Fibroblast of skin of scalp (primary cell): ENCODE measurements around the gene ZBTB8B. TPM values are rescaled to one million over a fixed set of nuclear protein-coding genes. Genes with fewer than 3 reads are reported as not detected.
"Not testable (repeated sequence)": the region's sequence is repeated elsewhere in the genome, so short reads cannot be mapped to it uniquely, and the experiment has no call there.

Experiments used
- DNase-seq: peaks from one replicate; pipeline ENCODE4 v3.0.0-alpha.2; 2013
- polyA plus RNA-seq, 2 experiments: library from polyadenylated mRNA; unstranded; fragments of 120-200 nt; gene quantifications; one replicate each; pipeline ENCODE4 v1.2.1, GENCODE V29; 2013; ENCODE audit not compliant: insufficient read length in 2 of 2

ZBTB8B gene
- polyA plus RNA-seq (2013, experiment 1 of 2; ENCODE audit: insufficient read length): 0.01 TPM
- not detected for polyA plus RNA-seq (2013, experiment 2 of 2; ENCODE audit: insufficient read length)

GRCh38 chr1:32464716-32465577 is at the start of gene ZBTB8B:
ZBTB8B (plus strand) TSS chr1:32465072; CDS start chr1:32470625, 5,553 bp downstream.
- peak; percentile 64 for DNase-seq

- no peak for DNase-seq
Measured at GRCh38 chr1:32421775-32422174, 43.1 kb upstream of the ZBTB8B start.

- DNase-seq: no peak
Measured at GRCh38 chr1:32426489-32427255, 38.2 kb upstream of the ZBTB8B start.

DNA sequence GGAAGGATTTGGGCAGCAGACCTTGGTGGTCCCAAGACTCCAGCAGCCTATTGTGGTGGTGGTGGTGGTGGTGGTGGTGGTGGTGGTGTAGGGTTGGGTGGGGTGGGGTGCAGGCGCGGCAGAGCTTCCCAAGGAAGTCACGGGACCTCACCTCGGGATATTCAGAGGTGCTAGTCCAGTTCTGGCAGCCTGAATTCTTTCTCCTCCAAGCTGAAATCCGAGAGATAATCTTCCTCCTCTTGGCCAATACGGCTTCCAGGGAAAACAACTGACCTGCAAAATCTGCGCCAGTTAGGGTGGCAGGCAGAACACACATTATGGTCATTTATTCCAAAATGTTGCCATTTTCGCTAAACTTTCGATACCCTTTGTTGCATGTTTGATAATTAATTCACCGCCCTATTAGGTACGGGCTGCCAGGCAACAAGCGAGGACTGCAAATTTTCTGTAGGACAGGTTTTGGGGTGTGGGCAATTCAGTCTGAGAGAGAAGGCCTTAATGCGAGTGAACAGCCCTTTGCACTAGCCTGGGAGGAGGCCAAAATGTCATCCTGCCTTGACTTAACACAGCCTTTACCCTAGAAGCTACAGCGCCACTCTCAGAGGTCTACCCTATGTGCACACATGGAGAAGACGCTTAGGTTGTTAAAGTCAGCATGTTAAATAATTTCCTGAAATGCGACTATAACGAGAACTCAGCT is 37.5 kb upstream of the ZBTB8B start:
- no peak for DNase-seq

DNA sequence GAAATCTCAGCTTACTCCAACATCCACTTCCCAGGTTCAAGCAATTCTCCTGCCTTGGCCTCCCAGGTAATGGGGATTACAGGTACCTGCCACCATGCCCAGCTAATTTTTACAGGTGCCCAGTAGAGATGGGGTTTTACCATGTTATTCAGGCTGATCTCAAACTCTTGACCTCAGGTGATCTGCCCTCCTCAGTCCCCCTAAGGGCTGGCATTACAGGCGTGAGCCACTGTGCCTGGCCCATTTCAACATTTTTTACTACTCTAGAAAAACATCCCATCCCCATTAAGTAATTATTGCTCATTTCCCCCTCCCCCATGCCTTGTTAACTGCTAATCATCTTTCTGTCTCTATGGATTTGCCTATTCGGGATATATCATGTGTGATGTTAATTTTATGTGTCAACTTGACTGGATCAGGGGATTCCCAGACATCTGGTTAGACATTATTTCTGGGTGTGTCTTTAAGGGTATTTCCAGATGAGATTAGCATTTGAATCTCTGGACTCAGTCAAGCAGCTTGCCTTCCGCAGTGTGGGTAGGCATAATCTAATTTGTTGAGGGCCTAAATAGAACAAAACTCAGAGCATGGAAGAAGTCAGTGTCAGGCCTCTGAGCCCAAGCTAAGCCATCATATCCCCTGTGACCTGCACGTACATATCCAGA is 33.0 kb upstream of the ZBTB8B start:
- no peak for DNase-seq

DNA sequence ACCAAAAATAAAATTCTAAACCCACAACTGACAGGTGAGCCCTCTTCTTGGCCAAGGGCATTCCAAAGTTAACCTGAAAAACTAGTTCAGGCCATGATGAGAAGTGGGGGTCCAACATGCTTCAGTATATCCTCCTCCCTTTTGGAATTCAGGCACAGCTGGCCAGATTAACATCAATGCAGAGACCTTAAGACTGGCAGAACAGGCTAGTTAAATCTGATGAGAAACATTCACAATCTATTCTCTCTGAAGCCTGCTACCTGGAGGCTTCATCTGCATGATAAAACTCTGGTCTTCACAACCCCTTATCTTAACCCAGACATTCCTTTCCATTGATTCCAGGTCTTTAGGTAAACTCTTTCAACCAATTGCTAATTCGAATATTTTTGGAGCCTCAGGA is 26.7 kb upstream of the ZBTB8B start:
- DNase-seq: no peak

DNA sequence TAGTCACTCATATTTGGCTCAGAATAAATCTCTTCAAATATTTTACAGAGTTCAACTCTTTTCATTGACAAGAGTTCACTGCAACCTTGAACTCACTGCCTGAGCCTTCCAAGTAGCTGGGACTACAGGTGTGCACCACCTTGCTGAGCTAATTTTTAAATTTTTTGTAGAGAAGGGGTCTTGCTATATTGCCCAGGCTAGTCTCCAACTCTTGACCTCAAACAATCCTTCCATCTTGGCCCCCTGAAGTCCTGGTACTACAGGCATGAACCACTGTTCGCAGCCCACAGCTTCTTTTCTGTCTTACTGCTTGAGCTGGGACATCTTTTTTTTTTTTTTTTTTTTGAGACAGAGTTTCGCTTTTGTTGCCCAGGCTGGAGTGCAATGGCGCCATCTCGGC is 26.1 kb upstream of the ZBTB8B start:
- not testable (repeated sequence) for DNase-seq

GRCh38 chr1:32441467-32441866 is 23.4 kb upstream of the ZBTB8B start:
- DNase-seq: not testable (repeated sequence)

- DNase-seq: peak; percentile 90
Measured at GRCh38 chr1:32447469-32448185, 17.2 kb upstream of the ZBTB8B start.

GRCh38 chr1:32448186-32448772 is 16.6 kb upstream of the ZBTB8B start:
- DNase-seq: peak; percentile 78

DNA sequence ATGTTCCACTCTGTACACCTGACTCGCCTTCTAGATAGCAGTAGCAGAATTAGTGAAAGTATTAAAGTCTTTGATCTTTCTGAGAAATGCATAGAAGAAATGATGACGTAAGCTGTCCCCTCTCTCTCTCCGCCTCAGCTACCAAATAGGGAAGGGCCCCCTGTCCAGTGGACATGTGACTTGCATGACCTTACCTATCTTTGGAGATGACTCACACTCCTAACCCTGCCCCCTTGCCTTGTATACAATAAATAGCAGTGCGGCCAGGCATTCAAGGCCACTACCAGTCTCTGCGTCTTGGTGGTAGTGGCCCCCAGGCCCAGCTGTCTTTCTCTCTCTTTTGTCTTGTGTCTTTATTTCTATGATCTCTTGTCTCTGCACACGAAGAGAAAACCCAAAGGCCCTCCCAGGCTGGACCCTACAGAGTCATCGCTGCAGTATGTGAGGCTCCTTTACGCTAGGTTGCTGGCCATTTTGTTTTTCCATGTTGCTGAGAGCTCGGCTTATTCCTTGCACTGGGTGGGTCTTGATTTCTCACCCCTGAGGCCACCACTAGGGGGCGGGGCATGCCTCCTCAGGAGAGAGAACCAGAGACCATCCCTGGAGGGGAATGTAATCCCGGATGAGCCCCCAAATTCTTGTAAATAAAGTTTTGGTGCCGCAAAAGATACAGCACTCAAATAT is 16.0 kb upstream of the ZBTB8B start:
- DNase-seq: no peak

DNA sequence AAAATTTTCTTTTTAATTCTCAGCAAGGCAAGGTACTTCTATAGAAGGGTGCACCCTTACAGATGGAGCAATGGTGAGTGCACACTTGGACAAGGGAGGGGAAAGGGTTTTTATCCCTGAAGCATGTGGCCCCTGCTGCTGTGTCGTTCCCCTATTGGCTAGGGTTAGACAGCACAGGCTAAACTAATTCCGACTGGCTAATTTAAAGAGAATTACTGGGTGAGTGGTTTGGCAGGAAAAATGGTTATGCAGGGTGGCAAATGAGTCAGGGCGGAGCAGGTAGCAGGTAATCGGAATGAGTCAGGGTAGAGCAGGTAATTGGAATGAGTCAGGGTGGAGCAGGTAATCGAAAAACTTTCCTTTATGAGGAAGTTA is 15.4 kb upstream of the ZBTB8B start:
- not testable (repeated sequence) for DNase-seq

GRCh38 chr1:32454726-32455125 is 10.1 kb upstream of the ZBTB8B start:
- DNase-seq: peak; percentile 7

DNA sequence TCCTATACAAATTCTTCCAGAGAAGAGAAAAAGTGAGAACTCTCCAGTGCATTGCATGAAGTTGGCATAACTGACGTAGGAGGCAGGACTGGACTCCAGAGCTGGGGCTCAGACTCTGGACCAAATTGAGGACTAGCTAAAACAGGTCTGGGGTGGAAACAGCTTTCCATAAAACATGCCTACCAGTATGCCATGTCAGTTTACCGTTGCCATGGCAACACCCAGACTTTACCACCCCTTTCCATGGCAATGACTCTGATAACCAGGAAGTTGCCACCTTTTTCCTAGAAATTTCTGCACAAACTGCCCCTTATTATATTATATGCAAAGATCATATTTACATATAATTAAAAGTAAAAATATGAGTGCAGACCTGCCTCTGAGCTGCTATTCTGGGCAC is 8.9 kb upstream of the ZBTB8B start:
- DNase-seq: no peak

- DNase-seq: not testable (repeated sequence)
Measured at GRCh38 chr1:32458798-32459197, 6.1 kb upstream of the ZBTB8B start.

DNA sequence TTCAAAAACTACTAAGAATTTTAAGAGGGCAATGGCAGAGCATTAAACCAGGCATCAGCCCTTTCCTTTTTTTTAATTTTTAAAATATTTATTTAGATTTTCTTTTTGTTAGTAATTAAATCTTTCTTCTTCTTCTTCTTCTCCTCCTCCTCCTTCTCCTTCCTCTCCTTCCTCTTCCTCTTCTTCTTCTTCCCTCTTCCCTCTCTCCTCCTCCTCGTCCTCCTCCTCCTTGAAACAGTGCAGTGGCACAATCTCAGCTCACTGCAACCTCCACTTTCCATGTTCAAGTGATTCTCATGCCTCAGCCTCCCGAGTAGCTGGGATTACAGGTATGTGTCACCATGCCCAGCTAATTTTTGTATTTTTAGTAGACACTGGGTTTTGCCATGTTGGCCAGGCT is 1.9 kb upstream of the ZBTB8B start:
- not testable (repeated sequence) for DNase-seq

GRCh38 chr1:32464191-32464715 is 619 bp upstream of the ZBTB8B start:
- DNase-seq: no peak

DNA sequence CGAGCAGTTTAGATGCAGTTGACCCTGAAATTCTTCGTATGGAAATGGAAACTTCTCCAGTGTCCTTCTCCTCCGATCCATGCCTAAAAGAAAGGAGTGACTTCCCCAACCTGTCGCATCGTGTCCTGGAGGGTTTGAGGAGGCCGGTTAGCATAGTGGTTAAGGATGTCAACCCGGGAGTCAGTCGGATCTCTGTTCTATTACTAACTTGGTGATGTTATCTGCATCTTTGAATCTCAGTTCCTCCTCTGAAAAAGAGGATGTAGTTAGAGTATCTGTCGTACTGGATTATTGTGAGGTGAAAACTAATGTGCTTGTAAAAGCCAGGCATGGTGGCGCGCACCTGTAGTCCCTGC is 684 bp downstream of the ZBTB8B start:
- DNase-seq: no peak

DNA sequence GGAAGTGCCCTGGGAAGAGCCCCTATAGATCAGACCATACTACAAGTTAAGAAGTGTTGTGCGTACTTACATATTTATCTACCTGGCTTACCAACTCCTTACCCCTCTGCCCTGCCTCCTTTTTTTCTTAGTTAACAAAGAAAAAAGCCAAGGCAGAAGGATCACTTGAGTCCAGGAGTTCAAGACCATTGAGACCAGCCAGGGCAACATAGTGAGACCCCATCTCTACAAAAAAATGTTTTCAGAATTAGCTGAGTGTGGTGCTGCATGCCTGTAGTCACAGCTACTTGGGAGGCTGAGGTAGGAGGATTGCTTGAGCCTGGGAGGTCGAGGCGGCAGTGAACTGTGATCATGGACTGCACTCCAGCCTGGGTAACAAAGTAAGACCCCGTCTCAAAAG is 1.9 kb downstream of the ZBTB8B start:
- DNase-seq: no peak

DNA sequence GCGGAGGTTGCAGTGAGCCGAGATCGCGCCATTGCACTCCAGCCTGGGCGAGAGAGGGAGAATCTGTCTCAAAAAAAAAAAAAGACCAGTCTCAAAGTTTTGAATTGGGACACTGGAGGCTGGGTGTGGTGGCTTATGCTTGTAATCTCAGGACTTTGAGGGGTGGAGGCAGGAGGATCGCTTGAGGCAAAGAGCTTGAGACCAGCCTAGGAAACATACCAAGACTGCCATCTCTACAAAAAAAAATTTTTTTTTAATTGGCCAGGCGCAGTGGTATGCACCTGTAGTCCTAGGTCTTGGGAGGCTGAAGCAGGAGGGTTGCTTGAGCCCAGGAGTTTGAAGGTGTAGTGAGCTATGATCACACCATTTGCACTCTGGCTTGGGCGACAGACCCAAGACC is 3.9 kb downstream of the ZBTB8B start:
- DNase-seq: no peak

DNA sequence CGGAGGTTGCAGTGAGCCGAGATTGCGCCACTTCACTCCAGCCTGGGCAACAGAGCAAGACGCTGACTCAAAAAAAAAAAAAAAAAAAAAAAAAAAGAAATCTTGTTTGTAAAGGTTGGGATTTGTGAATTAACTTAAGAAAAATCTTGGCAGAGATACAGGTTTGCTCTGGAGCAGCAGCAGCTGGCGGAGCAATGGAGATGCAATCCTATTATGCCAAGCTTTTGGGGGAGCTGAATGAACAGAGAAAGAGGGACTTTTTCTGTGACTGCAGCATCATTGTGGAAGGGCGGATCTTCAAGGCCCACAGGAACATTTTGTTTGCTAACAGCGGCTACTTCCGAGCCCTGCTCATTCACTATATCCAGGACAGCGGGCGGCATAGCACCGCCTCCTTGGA is 5.6 kb downstream of the ZBTB8B start:
- DNase-seq: no peak
